IMR-90 (cell line): ENCODE results near the gene RTL5. TPM values are rescaled to one million over a fixed set of nuclear protein-coding genes. Genes with fewer than 3 reads are reported as not detected.

ENCODE experiments used
- ATAC-seq: fragments of 200-7000 bp; cut with Tn5 transposase; 2 replicates; pipeline ENCODE4 v1.9.1; 2020; ENCODE audit warnings: low read depth, mild to moderate bottlenecking, moderate library complexity
- BruUV-seq: library from RNA; stranded (reverse); fragments of 400-500 nt; replicated peaks from 2 replicates; lab custom pipeline; 2021; lab: Mats Ljungman, UMichigan
- CTCF ChIA-PET: fragments of 300-600 bp; formaldehyde crosslinking; extraction: SDS; loops from one replicate; lab custom pipeline; 2021; ENCODE audit warnings: antibody characterized with exemption; lab: Yijun Ruan, JAX
- POLR2A ChIA-PET: fragments of 300-600 bp; sonication (Branson Sonifier 250); formaldehyde crosslinking; loops from one replicate; lab custom pipeline; 2022; ENCODE audit warnings: antibody characterized with exemption; ENCODE audit not compliant: unreplicated experiment; lab: Charles Lee
- DNase-seq: peaks from one replicate; pipeline ENCODE4 v3.0.0; 2013
- H2AFZ ChIP-seq: replicated peaks from 2 replicates; pipeline ENCODE3; 2013; ENCODE audit warnings: low read length, mild to moderate bottlenecking; ENCODE audit not compliant: poor library complexity
- H2AK5ac ChIP-seq: 2 replicates; pipeline ENCODE4 v1.6.1; 2013; ENCODE audit warnings: low read depth, low read length, inconsistent platforms
- H2AK9ac ChIP-seq: replicated peaks from 2 replicates; pipeline ENCODE3; 2013; ENCODE audit warnings: mild to moderate bottlenecking, low read depth, low read length, moderate library complexity; ENCODE audit not compliant: poor library complexity
- H2BK120ac ChIP-seq: 2 replicates; pipeline ENCODE4 v1.6.1; 2013; ENCODE audit warnings: low read depth, low read length, inconsistent platforms
- H2BK15ac ChIP-seq: 3 replicates; pipeline ENCODE4 v1.6.1; 2013; ENCODE audit warnings: low read depth, low read length, inconsistent platforms
- H2BK20ac ChIP-seq: 2 replicates; pipeline ENCODE4 v1.6.1; 2013; ENCODE audit warnings: low read depth, mild to moderate bottlenecking, inconsistent platforms, low read length, moderate library complexity
- H2BK5ac ChIP-seq: 2 replicates; pipeline ENCODE4 v1.6.1; 2013; ENCODE audit warnings: mild to moderate bottlenecking, low read depth, low read length, inconsistent platforms; ENCODE audit not compliant: poor library complexity, severe bottlenecking
- H3K14ac ChIP-seq: replicated peaks from 2 replicates; pipeline ENCODE4 v1.6.1; 2013; ENCODE audit warnings: low read depth, low read length, inconsistent platforms
- H3K18ac ChIP-seq: 2 replicates; pipeline ENCODE4 v1.6.1; 2013; ENCODE audit warnings: low read depth, low read length, control low read depth
- H3K23ac ChIP-seq: 2 replicates; pipeline ENCODE4 v1.6.1; 2013; ENCODE audit warnings: low read depth, low read length, inconsistent platforms
- H3K27ac ChIP-seq: 2 replicates; pipeline ENCODE4 v1.5.1; 2013; ENCODE audit warnings: mild to moderate bottlenecking, control low read depth, low read length; ENCODE audit not compliant: insufficient read depth
- H3K27me3 ChIP-seq: 2 replicates; pipeline ENCODE4 v1.6.1; 2013; ENCODE audit warnings: low read length; ENCODE audit not compliant: control insufficient read depth, insufficient read depth
- H3K36me3 ChIP-seq: 2 replicates; pipeline ENCODE4 v1.6.1; 2013; ENCODE audit warnings: low read length, mixed read lengths; ENCODE audit not compliant: control insufficient read depth, insufficient read depth
- H3K4ac ChIP-seq: 2 replicates; pipeline ENCODE4 v1.6.1; 2013; ENCODE audit warnings: low read depth, low read length, inconsistent platforms
- H3K4me1 ChIP-seq: 2 replicates; pipeline ENCODE4 v1.6.1; 2013; ENCODE audit warnings: low read length, mixed read lengths; ENCODE audit not compliant: control insufficient read depth, insufficient read depth
- H3K4me2 ChIP-seq: 2 replicates; pipeline ENCODE4 v1.6.1; 2013; ENCODE audit warnings: low read depth, mild to moderate bottlenecking, control low read depth, low read length, moderate library complexity
- H3K4me3 ChIP-seq: 2 replicates; pipeline ENCODE4 v1.5.1; 2013; ENCODE audit warnings: low read depth, mild to moderate bottlenecking, control low read depth, low read length, moderate library complexity; ENCODE audit not compliant: insufficient read depth
- H3K56ac ChIP-seq: 2 replicates; pipeline ENCODE4 v1.6.1; 2013; ENCODE audit warnings: low read length, inconsistent platforms; ENCODE audit not compliant: insufficient read depth; ENCODE audit errors: extremely low read depth
- H3K79me1 ChIP-seq, 2 experiments: 2 replicates each; pipeline ENCODE4 v1.6.1; 2013; ENCODE audit warnings: low read length in 2 of 2, inconsistent platforms in 1 of 2, low read depth in 1 of 2
- H3K9ac ChIP-seq: 2 replicates; pipeline ENCODE4 v1.6.1; 2013; ENCODE audit warnings: low read depth, low read length, control low read depth
- H3K9me1 ChIP-seq: 2 replicates; pipeline ENCODE4 v1.6.1; 2013; ENCODE audit warnings: low read length, inconsistent platforms; ENCODE audit not compliant: insufficient read depth
- H3K9me3 ChIP-seq: 2 replicates; pipeline ENCODE4 v1.6.1; 2013; ENCODE audit warnings: low read length; ENCODE audit not compliant: control insufficient read depth, insufficient read depth
- H4K20me1 ChIP-seq: 2 replicates; pipeline ENCODE4 v1.6.1; 2013; ENCODE audit warnings: low read length, inconsistent platforms; ENCODE audit not compliant: insufficient read depth
- H4K5ac ChIP-seq: 2 replicates; pipeline ENCODE4 v1.6.1; 2013; ENCODE audit warnings: mild to moderate bottlenecking, low read depth, low read length, control low read depth
- H4K8ac ChIP-seq, 2 experiments: 2 replicates each; pipeline ENCODE4 v1.6.1; 2013; ENCODE audit warnings: low read depth in 2 of 2, low read length in 2 of 2, control low read depth in 1 of 2, inconsistent platforms in 1 of 2
- H4K91ac ChIP-seq: 2 replicates; pipeline ENCODE4 v1.6.1; 2013; ENCODE audit warnings: low read depth, low read length, inconsistent platforms; ENCODE audit not compliant: insufficient read depth
- POLR2A ChIP-seq: IDR thresholded peaks from 2 replicates; pipeline ENCODE4 v1.6.1; 2012; ENCODE audit warnings: mild to moderate bottlenecking, low read depth, low read length
- RAD21 ChIP-seq: IDR thresholded peaks from 2 replicates; pipeline ENCODE4 v1.6.1; 2012; ENCODE audit warnings: low read length, improper control_type of control experiment
- SMC3 ChIP-seq: fragments of 150-350 bp; IDR thresholded peaks from 2 replicates; pipeline ENCODE4 v1.6.1; 2016; ENCODE audit warnings: low read depth, mild to moderate bottlenecking, antibody characterized with exemption, low read length, moderate library complexity
- USF2 ChIP-seq: fragments of 150-350 bp; IDR thresholded peaks from 2 replicates; pipeline ENCODE4 v1.6.1; 2017; ENCODE audit warnings: mild to moderate bottlenecking, antibody characterized with exemption, low read length, low read depth
- WGBS, 2 experiments: methylation state at CpG; one replicate each; pipeline versions ENCODE4 v1.1.5 to v1.1.7; 2013; ENCODE audit warnings: missing lambda C conversion rate in 2 of 2; ENCODE audit not compliant: insufficient read length in 1 of 2; ENCODE audit errors: extremely low coverage in 2 of 2; 5-methylcytosine and 5-hydroxymethylcytosine counted together
- dilution Hi-C: fragments of 300-500 bp; cut with HindIII; formaldehyde crosslinking; loops from one replicate; pipeline ENCODE4 v1.14.3; 2018; ENCODE audit warnings: low sequenced_read_pairs; ENCODE audit not compliant: unreplicated experiment
- in situ Hi-C: fragments of 300-500 bp; cut with MboI; formaldehyde crosslinking; loops from 3 replicates; pipeline ENCODE4 v1.14.3; 2019; ENCODE audit warnings: low sequenced_read_pairs, inconsistent platforms, mixed read lengths
- intact Hi-C: fragments of 100-400 bp; cut with micrococcal nuclease; formaldehyde crosslinking; loops from 2 replicates; pipeline ENCODE4 v1.10.0; 2022
- polyA plus RNA-seq, 3 experiments: library from polyadenylated mRNA; depleted of rRNA; stranded (reverse); fragments of >200 nt; gene quantifications; 2 replicates each; pipeline ENCODE4 v1.2.3, GENCODE V29; 2012; ENCODE audit warnings: low replicate concordance in 1 of 3
- total RNA-seq: library from RNA; depleted of rRNA; stranded (reverse); fragments of >200 nt; gene quantifications from 2 replicates; pipeline ENCODE4 v1.2.3, GENCODE V29; 2012

The RTL5 gene
- total and polyA plus RNA-seq, 2 of the 4 experiments (the other 2 are of a cell fraction), result 0.90 to 2.5 TPM

- Histone ChIP-seq H3K36me3 (no peaks in the 10 kb centered on the region), H3K4me3 (no peak overlapping the region), H3K9me1 (no peaks in the 10 kb centered on the region), H3K56ac (no peak overlapping the region), H4K8ac (no peak overlapping the region), H3K4me2 (no peak overlapping the region), H2AK5ac (no peak overlapping the region), H2BK5ac (no peak overlapping the region), H2AFZ (no peak overlapping the region), H4K5ac (no peak overlapping the region), H3K9ac (no peak overlapping the region), H4K91ac (no peak overlapping the region), H3K14ac (no peak overlapping the region), H3K4ac (no peak overlapping the region), H3K9me3 (no peaks in the 10 kb centered on the region; the same call in 1 of the 2 replicates), H2AK9ac (no peak overlapping the region), H3K27me3 (peaks cover 48% of the 10 kb centered on the region), H2BK20ac (no peak overlapping the region), H3K18ac (no peak overlapping the region), H3K4me1 (no peaks in the 10 kb centered on the region), H3K23ac (no peak overlapping the region), H2BK120ac (no peak overlapping the region), H3K79me1 (no peaks in the 10 kb centered on the region), H3K27ac (no peak overlapping the region), H4K20me1 (no peaks in the 10 kb centered on the region), H2BK15ac (no peak overlapping the region)
- intact Hi-C loops, result no loop called here
- no TSS peak for BruUV-seq
- in situ Hi-C loops, result no loop called here
- no peak for ATAC-seq
- no peak for TF ChIP-seq RAD21
- no peak for TF ChIP-seq POLR2A
- TF ChIP-seq SMC3, result no peak
- TF ChIP-seq USF2, result no peak
- dilution Hi-C loops, result no loop called here
- WGBS, 2 experiments, result no CpG with 5 or more reads among the region's 1 CpG
- POLR2A ChIA-PET, result no interaction called here
- CTCF ChIA-PET, result no interaction called here
- no peak for DNase-seq
Observed at GRCh38 chrX:72084114-72084513, 47.6 kb downstream of the RTL5 start.
